HFFc6 (cell line): ENCODE measurements around the gene TBC1D4. TPM values are rescaled to one million over a fixed set of nuclear protein-coding genes. Genes with fewer than 3 reads are reported as not detected.

Experiments
- DNase-seq: peaks from one replicate; pipeline ENCODE4 v3.0.0-alpha.2; 2018
- H3K27ac Mint-ChIP-seq: 2 replicates; pipeline ENCODE4 v1.8.0; 2020; ENCODE audit warnings: mild to moderate bottlenecking, mixed read lengths
- H3K27me3 Mint-ChIP-seq: 2 replicates; pipeline ENCODE4 v1.8.0; 2021; ENCODE audit warnings: mild to moderate bottlenecking, moderate library complexity, mixed read lengths; ENCODE audit not compliant: insufficient read depth
- H3K36me3 Mint-ChIP-seq: 2 replicates; pipeline ENCODE4 v1.8.0; 2021; ENCODE audit warnings: low read depth, mixed read lengths
- H3K4me1 Mint-ChIP-seq: 2 replicates; pipeline ENCODE4 v1.8.0; 2020; ENCODE audit warnings: low read depth, mixed read lengths
- H3K4me3 Mint-ChIP-seq: 2 replicates; pipeline ENCODE4 v1.8.0; 2020; ENCODE audit warnings: mild to moderate bottlenecking, moderate library complexity, mixed read lengths
- H3K9me3 Mint-ChIP-seq: 2 replicates; pipeline ENCODE4 v1.8.0; 2020; ENCODE audit warnings: mild to moderate bottlenecking, mixed read lengths
- total RNA-seq, 6 experiments: library from RNA; stranded (reverse); fragmentation: NEBNext Ultra II Directional; extraction: Animal tissue kit (Norgen Biotek cat#: 25700); gene quantifications; 2 replicates in 1 of 6; 3 replicates in 5 of 6; pipeline ENCODE4 v1.2.3, GENCODE V29; 2021
- TF ChIP-seq, protein P1 (sequence below): fragments of 200-600 bp; sonication (generic); IDR thresholded peaks from 2 replicates; pipeline ENCODE4 v1.5.0; 2021; ENCODE audit warnings: antibody characterized with exemption, mild to moderate bottlenecking

Gene TBC1D4
- total RNA-seq, 6 experiments from 2014 or later: 13.6 to 20.6 (median 16.6) TPM

- Mint-ChIP-seq H3K4me3 (no peak overlapping the region), H3K9me3 (peaks cover 6% of the 10 kb centered on the region), H3K4me1 (peaks cover 55% of the 10 kb centered on the region)
These were observed 10.4 kb upstream of the TBC1D4 start for GRCh38 chr13:75492389-75492788.

DNA sequence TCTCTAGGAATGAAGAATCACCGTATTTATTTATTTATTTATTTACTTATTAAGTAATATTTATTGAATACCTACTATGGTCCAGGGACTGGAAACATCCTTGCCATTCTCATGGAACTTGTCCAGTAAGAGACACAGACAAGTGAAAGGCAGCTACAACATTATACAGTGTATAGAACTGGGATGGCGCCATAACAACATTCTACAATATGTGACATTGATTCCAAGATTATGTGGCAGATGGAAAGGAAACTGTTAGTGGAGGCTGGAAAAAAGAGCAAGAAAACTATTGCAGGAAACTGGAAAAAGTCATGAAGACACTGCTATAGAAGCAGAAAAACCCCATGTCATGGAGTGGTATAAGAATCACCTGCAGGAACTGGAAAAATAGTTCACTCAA, 9.4 kb upstream of the TBC1D4 start:
- TF ChIP-seq, protein P1, sequence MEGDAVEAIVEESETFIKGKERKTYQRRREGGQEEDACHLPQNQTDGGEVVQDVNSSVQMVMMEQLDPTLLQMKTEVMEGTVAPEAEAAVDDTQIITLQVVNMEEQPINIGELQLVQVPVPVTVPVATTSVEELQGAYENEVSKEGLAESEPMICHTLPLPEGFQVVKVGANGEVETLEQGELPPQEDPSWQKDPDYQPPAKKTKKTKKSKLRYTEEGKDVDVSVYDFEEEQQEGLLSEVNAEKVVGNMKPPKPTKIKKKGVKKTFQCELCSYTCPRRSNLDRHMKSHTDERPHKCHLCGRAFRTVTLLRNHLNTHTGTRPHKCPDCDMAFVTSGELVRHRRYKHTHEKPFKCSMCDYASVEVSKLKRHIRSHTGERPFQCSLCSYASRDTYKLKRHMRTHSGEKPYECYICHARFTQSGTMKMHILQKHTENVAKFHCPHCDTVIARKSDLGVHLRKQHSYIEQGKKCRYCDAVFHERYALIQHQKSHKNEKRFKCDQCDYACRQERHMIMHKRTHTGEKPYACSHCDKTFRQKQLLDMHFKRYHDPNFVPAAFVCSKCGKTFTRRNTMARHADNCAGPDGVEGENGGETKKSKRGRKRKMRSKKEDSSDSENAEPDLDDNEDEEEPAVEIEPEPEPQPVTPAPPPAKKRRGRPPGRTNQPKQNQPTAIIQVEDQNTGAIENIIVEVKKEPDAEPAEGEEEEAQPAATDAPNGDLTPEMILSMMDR: no peak
- Mint-ChIP-seq H3K27me3 (0 out of 2 replicates have a peak, but pooled peaks cover 3% of the 10 kb centered on the region), H3K27ac (no peak overlapping the region), H3K36me3 (peaks cover 5% of the 10 kb centered on the region; the same call in 1 of the 2 replicates), H3K4me1 (peaks cover 63% of the 10 kb centered on the region), H3K4me3 (no peak overlapping the region), H3K9me3 (peaks cover 6% of the 10 kb centered on the region)
- DNase-seq: no peak

More at GRCh38 chr13:75492389-75492788, 10.4 kb upstream of the TBC1D4 start:
- Mint-ChIP-seq H3K27me3 (no peaks in the 10 kb centered on the region), H3K36me3 (peaks cover 5% of the 10 kb centered on the region; the same call in 1 of the 2 replicates), H3K27ac (peak overlapping the region; percentile 64)
- peak; percentile 75 for DNase-seq
- TF ChIP-seq, protein P1: no peak

GRCh38 chr13:75489502-75490263, 7.7 kb upstream of the TBC1D4 start:
- TF ChIP-seq, protein P1: no peak
- peak; percentile 60 for DNase-seq

DNA sequence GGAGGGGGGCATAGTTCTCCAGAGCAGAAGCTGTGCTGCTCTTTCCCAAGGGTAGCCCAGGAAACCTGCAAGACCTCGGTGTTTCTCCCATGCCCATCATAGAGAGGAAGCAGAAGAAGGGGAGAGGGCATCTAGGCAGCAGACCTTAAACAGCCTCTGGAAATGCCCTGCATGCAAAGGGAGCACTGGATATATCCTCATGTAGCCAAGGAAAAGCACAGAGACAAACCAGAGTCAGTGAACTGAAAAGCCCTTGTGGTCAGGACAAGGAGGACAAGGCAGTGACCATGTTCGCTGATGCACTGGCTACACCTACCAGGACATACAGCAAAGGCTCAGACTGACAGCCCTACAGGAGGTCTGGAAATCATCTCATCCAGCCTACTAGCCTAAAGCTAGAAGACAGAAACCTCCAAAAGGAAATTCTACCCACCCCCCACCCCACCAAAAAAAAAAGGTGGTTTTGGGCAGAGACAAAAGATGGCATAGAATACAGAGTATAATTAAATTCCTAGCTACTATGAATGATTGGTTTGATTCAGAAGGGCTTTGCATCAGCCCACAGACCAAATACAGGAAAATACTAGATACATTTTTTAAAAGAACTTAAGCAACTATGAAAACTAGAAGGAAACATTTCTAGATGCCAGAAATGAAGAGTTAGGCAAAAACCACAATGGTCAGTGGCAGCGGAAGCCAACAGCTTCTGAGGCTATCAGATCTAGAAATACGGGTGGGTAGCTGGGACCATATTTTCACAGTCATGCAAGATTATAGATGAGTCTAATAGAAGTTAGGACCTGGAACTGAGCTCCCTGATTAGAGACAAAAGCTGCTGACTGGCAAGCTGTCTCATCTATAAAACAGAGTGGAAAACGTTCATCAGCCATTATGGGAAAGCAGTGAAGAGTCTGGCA, 4.4 kb upstream of the TBC1D4 start:
- peaks cover 48% of the 10 kb centered on the region for H3K4me1 Mint-ChIP-seq
- TF ChIP-seq, protein P1: peak; percentile 29
- no peaks in the 10 kb centered on the region for H3K36me3 Mint-ChIP-seq
- 0 out of 2 replicates have a peak, but pooled peaks cover 3% of the 10 kb centered on the region for H3K27me3 Mint-ChIP-seq
- H3K4me3 Mint-ChIP-seq: peak overlapping the region; percentile 19; the same call in 1 of the 2 replicates
- no peak for DNase-seq
- no peaks in the 10 kb centered on the region for H3K9me3 Mint-ChIP-seq
- peak overlapping the region; percentile 23 for H3K27ac Mint-ChIP-seq

More at GRCh38 chr13:75489502-75490263, 7.7 kb upstream of the TBC1D4 start:
- H3K27ac Mint-ChIP-seq: no peak overlapping the region
- H3K4me3 Mint-ChIP-seq: no peak overlapping the region
- 0 out of 2 replicates have a peak, but pooled peaks cover 3% of the 10 kb centered on the region for H3K27me3 Mint-ChIP-seq
- peaks cover 63% of the 10 kb centered on the region for H3K4me1 Mint-ChIP-seq
- peaks cover 6% of the 10 kb centered on the region for H3K9me3 Mint-ChIP-seq
- H3K36me3 Mint-ChIP-seq: peaks cover 5% of the 10 kb centered on the region; the same call in 1 of the 2 replicates

DNA sequence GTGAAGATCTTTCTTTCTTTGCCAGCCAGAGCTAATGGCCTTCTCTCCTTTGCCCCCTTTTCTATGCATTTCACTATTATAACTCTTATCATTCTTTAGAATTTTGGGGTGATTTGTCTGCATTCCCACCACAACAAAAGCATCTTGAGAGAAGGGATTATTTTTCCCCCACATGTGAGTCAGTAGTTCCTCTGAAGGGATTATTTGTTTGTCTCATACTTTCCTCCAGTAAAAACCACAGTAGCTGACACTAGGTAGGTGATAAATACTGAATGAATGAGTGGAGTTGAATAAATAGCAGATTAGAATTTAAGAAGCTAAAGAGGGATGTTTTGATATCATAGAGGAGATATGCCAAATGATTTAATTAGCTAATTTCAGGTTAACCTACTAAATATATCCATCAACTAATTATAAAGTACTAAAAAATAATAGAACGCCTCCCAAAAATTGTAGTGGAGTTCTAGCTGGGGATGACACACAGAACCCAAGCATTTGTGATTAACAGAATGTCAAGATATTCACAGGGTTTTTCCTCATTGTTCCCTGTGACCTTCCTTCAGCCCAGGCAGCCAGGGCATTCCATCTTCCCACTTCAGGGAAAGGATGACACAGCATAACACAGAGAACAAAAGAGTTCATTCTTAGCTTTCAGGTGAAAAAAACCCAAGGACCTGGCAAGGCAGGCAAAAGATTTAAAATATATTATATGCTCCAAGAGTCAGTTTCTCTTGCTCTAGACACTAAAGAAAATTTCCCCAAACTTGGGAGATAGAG, 3.5 kb upstream of the TBC1D4 start:
- TF ChIP-seq, protein P1: no peak
- peak; percentile 60 for DNase-seq

More for the DNA sequence above, 3.5 kb upstream of the TBC1D4 start:
- Mint-ChIP-seq H3K9me3 (no peaks in the 10 kb centered on the region), H3K27me3 (0 out of 2 replicates have a peak, but pooled peaks cover 3% of the 10 kb centered on the region), H3K4me3 (peak overlapping the region; percentile 19; the same call in 1 of the 2 replicates), H3K36me3 (no peaks in the 10 kb centered on the region), H3K27ac (peak overlapping the region; percentile 23), H3K4me1 (peaks cover 50% of the 10 kb centered on the region)
